Measurements from ENCODE around the gene FHL2.

FHL2 gene

DNA sequence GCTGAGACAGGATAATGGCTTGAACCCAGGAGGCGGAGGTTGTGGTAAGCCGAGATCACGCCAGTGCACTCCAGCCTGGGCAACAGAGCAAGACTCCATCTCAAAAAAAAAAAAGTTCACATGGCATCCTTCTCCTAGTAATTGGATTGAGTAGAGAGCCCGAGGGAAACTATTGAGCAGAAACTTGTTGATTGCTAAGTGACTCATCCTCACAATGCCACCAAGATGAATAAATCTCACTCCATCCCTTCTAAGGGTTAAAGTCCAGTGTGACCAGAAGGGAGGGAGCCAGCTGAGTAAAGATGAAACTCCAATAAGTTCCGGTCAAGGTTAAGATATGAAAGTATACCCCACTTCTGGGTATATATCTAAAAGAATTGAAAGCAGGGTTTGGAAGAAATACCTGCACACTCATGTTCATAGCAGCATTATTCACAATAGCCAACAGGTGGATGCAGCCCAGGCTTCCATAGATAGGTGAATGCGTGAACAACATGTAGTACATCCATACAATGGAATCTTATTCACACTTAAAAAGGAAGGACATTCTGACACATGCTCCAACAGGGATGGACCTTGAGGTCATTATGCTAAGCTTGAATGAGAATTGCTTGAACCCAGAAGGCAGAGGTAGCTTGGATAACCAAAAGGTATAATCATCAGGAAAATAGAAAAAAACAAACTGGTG lies 13.0 kb upstream of the FHL2 start:
- no peak for DNase-seq

DNA sequence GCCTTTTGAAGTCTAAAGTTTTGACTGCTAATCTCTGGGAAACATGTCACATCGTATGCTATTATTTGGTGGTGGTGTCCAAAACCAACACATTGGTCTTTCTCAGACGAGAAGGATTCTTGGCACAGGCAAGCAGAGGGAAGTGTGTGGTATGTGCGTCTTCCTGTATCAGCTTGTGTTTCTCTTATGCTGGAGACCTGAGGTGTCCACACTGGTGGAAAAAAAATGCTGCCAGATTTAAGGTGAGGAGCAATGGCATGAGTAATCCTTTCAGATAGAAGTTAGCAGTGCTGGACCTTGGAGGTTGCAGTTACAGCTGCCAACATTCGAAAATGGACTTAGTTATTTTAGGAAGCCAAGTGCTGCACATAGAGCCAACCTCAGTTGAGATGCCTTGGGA lies 11.7 kb upstream of the FHL2 start:
- no peak for DNase-seq
- TF ChIP-seq POLR2A (IDR thresholded peaks at IDR 0.05; ENCODE audit: low read length), result no peak
- TF ChIP-seq GATA1 (IDR thresholded peaks at IDR 0.05; ENCODE audit: low read depth, low read length), result no peak

More for the DNA sequence above, 13.0 kb upstream of the FHL2 start:
- no peak for TF ChIP-seq GATA1 (IDR thresholded peaks at IDR 0.05; ENCODE audit: low read depth, low read length)
- no peak for TF ChIP-seq POLR2A (IDR thresholded peaks at IDR 0.05; ENCODE audit: low read length)

GRCh38 chr2:105409717-105410116 lies 10.9 kb upstream of the FHL2 start:
- no peak for DNase-seq
- no peak for TF ChIP-seq POLR2A (IDR thresholded peaks at IDR 0.05; ENCODE audit: low read length)

DNA sequence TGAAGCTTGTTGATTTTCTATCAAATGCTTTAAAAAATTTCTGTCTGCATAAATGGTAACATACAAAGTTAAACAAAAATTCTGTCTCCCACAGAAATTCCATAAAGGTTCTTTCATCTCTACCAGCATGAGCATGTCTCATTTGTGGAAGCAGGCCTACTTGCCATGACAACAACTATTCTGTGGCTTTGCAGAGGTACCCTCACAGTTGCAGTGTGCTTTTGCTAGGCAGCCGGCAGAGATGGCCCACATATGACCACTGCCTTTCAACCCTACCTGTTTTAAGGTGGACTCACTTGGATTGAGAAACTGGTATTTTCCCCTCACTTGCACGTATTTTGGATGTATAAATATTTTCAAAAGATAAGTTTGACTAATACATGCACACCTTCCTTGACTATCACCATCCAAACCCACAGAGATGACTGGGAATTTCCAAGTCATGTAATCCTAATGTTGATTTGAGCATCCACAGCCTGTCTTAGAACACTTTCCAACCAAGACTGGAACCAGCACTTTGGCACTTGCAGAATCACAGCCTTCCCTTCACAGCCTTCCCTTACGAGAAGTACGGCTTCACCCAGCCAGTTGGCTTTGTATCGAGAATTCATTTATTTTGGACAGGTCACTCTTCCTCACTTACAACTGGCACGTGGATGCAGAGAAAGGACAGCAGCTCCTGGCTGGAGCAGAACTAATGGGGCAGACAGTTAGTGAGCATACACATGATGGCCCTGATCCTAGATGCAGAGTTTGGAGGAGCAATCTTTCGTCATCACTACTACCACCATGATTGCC lies 9.3 kb upstream of the FHL2 start:
- no peak for DNase-seq
- TF ChIP-seq GATA1 (IDR thresholded peaks at IDR 0.05; ENCODE audit: low read depth, low read length), result no peak
- no peak for TF ChIP-seq POLR2A (IDR thresholded peaks at IDR 0.05; ENCODE audit: low read length)

GRCh38 chr2:105406221-105406620 lies 7.4 kb upstream of the FHL2 start:
- no peak for TF ChIP-seq POLR2A (IDR thresholded peaks at IDR 0.05; ENCODE audit: low read length)
- no peak for TF ChIP-seq GATA1 (IDR thresholded peaks at IDR 0.05; ENCODE audit: low read depth, low read length)

DNA sequence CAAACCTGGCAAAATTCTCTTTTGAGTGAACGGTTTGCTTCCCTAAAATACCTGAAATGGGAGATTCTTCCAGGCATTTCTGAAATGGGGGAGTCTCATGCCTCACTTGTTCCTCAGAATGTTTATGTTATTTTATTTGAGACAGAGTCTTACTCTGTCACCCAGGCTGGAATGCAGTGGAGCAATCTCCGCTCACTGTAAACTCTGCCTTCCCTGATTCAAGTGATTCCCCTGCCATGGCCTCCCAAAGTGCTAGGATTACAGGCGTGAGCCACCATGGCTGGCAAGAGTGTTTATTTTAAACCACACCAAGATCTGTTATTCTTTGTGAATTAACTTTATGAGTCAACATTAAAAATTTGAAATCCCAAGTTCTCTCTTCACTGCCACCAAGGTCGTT lies 6.4 kb upstream of the FHL2 start:
- TF ChIP-seq POLR2A (IDR thresholded peaks at IDR 0.05; ENCODE audit: low read length) (no peak), GATA1 (IDR thresholded peaks at IDR 0.05; ENCODE audit: low read depth, low read length) (no peak)
- DNase-seq, result no peak

More at GRCh38 chr2:105406221-105406620, 7.4 kb upstream of the FHL2 start:
- peak in 1 of 2 experiments; percentile 5 for DNase-seq

- TF ChIP-seq GATA1 (IDR thresholded peaks at IDR 0.05; ENCODE audit: low read depth, low read length), result no peak
Observed at GRCh38 chr2:105404736-105405135, 5.9 kb upstream of the FHL2 start.

DNA sequence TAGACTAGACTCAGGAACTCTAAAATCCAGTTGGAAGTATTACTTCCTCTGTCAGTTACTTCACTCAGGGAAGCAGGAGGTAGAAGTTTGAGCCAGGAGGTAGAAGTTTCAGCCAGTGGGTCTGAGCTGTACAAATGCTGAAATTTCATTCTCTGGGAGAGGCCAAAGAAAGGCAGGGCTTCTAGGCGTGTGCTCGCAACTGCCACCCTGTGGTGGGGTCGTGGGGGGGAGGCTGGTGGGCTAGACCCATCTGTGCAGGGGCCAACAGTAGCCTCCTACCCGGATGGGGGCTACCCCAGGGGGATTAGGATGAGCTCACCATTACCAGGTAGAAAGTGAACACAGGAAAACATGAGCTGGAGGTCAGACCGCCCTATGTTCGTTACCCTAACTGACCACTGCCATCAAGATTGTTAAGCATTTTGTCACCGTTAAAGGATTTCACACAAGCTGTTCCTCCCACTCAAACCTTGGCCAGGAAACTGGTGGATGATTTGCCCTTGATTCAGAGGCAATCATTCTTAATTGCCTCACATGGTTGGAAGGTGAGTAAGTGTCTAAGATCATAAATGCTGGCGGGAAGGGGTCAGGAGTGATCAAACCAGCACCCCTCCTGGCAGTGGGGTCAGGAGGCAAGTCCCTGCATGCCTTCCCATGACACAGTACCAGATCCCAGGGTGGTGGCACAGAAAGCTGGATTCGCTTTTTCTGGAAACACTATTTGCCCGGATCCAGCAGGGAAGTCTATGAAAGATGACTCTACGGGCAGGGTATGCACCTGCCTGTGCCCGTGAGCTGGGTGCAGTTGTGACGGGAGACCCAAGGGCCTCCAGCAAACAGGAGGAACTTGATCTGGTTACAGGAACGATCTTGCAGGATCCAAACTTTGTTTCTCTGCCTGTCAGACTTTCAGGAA lies 5.2 kb upstream of the FHL2 start:
- TF ChIP-seq POLR2A (IDR thresholded peaks at IDR 0.05; ENCODE audit: low read length) (no peak), GATA1 (IDR thresholded peaks at IDR 0.05; ENCODE audit: low read depth, low read length) (no peak)
- peak in 1 of 2 experiments; percentile 11 for DNase-seq

More at GRCh38 chr2:105404736-105405135, 5.9 kb upstream of the FHL2 start:
- DNase-seq, result no peak

DNA sequence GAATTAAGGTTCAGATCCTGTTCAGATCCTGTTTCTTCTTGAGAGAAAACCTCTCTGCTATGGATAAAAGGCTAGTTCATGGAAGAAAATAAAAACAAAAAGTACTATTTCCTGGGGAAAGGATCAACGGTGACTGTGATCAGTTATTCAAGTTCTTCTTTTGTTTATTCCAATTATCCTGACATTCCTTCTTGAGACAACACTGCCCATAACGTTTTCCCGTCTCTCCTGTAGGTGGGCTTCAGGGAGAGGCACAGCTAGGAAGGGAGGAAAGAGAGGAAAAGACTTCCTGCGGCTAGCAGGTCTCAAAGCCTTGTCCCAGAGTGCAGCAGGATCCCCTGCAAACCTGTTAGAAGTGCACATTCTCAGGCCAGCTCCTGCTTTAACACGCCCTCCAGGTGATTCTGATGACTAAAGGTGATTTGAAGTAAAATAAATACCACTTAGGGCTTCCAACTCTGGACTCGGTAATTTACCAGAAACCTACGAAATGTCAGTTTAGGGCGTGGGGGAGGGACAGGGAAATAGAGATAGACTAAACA lies 4.5 kb upstream of the FHL2 start:
- DNase-seq, result no peak
- TF ChIP-seq GATA1 (IDR thresholded peaks at IDR 0.05; ENCODE audit: low read depth, low read length) (no peak), POLR2A (IDR thresholded peaks at IDR 0.05; ENCODE audit: low read length) (no peak)

- no peak for DNase-seq
- TF ChIP-seq GATA1 (IDR thresholded peaks at IDR 0.05; ENCODE audit: low read depth, low read length) (no peak), POLR2A (IDR thresholded peaks at IDR 0.05; ENCODE audit: low read length) (no peak)
Observed at GRCh38 chr2:105402809-105403208, 4.0 kb upstream of the FHL2 start.

GRCh38 chr2:105401867-105402266 lies 3.0 kb upstream of the FHL2 start:
- TF ChIP-seq POLR2A (IDR thresholded peaks at IDR 0.05; ENCODE audit: low read length), result no peak
- TF ChIP-seq GATA1 (IDR thresholded peaks at IDR 0.05; ENCODE audit: low read depth, low read length), result no peak
- no peak for DNase-seq

GRCh38 chr2:105400138-105400540 lies 1.3 kb upstream of the FHL2 start:
- no peak for DNase-seq
- TF ChIP-seq POLR2A (IDR thresholded peaks at IDR 0.05; ENCODE audit: low read length), result no peak
- no peak for TF ChIP-seq GATA1 (IDR thresholded peaks at IDR 0.05; ENCODE audit: low read depth, low read length)

GRCh38 chr2:105399207-105399861 lies 483 bp upstream of the FHL2 start:
- TF ChIP-seq POLR2A (IDR thresholded peaks at IDR 0.05; ENCODE audit: low read length) (no peak), GATA1 (IDR thresholded peaks at IDR 0.05; ENCODE audit: low read depth, low read length) (no peak)
- no peak for DNase-seq

Measured in erythroblast (primary cell).